Measurements from ENCODE around the gene SLC8A1.
A peak's percentile ranks its signal among the peaks of the same experiment; 100 is the strongest.

DNA sequence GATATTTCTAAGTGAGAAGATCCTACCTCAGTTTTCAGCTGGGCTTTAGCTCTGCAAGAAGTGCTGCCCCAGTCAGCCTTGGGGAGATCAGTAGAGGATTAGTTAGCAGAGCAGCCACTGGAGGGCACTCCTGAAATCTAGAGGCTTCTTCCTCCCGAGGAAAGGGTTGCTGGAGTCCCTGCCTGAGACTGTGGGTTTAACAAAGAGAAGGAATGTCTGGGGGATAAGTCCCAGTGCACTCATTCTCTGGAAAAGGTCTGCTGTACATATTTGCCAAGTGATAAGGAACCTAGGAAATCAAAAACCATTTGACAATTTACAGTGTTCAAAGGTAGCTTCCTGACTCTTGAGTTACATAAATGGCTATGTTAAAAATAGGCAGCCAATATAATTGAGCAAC, 207.2 kb downstream of the SLC8A1 start:
- TF ChIP-seq ZNF737 (CRISPR knock-in tag; IDR thresholded peaks at IDR 0.05; ENCODE audit: borderline replicate concordance) (no peak), SYNCRIP (IDR thresholded peaks at IDR 0.05; ENCODE audit: insufficient read depth, low read depth, low read length) (no peak), ZNF766 (CRISPR knock-in tag; IDR thresholded peaks at IDR 0.05; ENCODE audit: borderline replicate concordance) (no peak), CTCF (CRISPR knock-in tag; IDR thresholded peaks at IDR 0.05) (peak; percentile 65), PCBP2 (optimal IDR thresholded peaks at IDR 0.05; ENCODE audit: low read depth, low read length, poor library complexity, severe bottlenecking) (no peak), CREB1 (IDR thresholded peaks at IDR 0.05) (no peak), CREB1 (CRISPR knock-in tag; IDR thresholded peaks at IDR 0.05) (no peak), ZNF350 (CRISPR knock-in tag; IDR thresholded peaks at IDR 0.05; ENCODE audit: borderline replicate concordance, low read depth) (no peak), KLF9 (CRISPR knock-in tag; IDR thresholded peaks at IDR 0.05; ENCODE audit: low read depth) (no peak), EZH2 (conservative IDR thresholded peaks at IDR 0.05; ENCODE audit: low read depth, low read length) (no peak)
- TF ChIP-seq, protein P1, sequence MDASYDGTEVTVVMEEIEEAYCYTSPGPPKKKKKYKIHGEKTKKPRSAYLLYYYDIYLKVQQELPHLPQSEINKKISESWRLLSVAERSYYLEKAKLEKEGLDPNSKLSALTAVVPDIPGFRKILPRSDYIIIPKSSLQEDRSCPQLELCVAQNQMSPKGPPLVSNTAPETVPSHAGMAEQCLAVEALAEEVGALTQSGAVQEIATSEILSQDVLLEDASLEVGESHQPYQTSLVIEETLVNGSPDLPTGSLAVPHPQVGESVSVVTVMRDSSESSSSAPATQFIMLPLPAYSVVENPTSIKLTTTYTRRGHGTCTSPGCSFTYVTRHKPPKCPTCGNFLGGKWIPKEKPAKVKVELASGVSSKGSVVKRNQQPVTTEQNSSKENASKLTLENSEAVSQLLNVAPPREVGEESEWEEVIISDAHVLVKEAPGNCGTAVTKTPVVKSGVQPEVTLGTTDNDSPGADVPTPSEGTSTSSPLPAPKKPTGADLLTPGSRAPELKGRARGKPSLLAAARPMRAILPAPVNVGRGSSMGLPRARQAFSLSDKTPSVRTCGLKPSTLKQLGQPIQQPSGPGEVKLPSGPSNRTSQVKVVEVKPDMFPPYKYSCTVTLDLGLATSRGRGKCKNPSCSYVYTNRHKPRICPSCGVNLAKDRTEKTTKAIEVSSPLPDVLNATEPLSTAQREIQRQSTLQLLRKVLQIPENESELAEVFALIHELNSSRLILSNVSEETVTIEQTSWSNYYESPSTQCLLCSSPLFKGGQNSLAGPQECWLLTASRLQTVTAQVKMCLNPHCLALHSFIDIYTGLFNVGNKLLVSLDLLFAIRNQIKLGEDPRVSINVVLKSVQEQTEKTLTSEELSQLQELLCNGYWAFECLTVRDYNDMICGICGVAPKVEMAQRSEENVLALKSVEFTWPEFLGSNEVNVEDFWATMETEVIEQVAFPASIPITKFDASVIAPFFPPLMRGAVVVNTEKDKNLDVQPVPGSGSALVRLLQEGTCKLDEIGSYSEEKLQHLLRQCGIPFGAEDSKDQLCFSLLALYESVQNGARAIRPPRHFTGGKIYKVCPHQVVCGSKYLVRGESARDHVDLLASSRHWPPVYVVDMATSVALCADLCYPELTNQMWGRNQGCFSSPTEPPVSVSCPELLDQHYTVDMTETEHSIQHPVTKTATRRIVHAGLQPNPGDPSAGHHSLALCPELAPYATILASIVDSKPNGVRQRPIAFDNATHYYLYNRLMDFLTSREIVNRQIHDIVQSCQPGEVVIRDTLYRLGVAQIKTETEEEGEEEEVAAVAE (CRISPR knock-in tag; IDR thresholded peaks at IDR 0.05; ENCODE audit: borderline replicate concordance): no peak
- TF ChIP-seq, protein P2, sequence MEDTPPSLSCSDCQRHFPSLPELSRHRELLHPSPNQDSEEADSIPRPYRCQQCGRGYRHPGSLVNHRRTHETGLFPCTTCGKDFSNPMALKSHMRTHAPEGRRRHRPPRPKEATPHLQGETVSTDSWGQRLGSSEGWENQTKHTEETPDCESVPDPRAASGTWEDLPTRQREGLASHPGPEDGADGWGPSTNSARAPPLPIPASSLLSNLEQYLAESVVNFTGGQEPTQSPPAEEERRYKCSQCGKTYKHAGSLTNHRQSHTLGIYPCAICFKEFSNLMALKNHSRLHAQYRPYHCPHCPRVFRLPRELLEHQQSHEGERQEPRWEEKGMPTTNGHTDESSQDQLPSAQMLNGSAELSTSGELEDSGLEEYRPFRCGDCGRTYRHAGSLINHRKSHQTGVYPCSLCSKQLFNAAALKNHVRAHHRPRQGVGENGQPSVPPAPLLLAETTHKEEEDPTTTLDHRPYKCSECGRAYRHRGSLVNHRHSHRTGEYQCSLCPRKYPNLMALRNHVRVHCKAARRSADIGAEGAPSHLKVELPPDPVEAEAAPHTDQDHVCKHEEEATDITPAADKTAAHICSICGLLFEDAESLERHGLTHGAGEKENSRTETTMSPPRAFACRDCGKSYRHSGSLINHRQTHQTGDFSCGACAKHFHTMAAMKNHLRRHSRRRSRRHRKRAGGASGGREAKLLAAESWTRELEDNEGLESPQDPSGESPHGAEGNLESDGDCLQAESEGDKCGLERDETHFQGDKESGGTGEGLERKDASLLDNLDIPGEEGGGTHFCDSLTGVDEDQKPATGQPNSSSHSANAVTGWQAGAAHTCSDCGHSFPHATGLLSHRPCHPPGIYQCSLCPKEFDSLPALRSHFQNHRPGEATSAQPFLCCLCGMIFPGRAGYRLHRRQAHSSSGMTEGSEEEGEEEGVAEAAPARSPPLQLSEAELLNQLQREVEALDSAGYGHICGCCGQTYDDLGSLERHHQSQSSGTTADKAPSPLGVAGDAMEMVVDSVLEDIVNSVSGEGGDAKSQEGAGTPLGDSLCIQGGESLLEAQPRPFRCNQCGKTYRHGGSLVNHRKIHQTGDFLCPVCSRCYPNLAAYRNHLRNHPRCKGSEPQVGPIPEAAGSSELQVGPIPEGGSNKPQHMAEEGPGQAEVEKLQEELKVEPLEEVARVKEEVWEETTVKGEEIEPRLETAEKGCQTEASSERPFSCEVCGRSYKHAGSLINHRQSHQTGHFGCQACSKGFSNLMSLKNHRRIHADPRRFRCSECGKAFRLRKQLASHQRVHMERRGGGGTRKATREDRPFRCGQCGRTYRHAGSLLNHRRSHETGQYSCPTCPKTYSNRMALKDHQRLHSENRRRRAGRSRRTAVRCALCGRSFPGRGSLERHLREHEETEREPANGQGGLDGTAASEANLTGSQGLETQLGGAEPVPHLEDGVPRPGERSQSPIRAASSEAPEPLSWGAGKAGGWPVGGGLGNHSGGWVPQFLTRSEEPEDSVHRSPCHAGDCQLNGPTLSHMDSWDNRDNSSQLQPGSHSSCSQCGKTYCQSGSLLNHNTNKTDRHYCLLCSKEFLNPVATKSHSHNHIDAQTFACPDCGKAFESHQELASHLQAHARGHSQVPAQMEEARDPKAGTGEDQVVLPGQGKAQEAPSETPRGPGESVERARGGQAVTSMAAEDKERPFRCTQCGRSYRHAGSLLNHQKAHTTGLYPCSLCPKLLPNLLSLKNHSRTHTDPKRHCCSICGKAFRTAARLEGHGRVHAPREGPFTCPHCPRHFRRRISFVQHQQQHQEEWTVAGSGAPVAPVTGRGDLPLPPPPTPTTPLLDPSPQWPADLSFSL (CRISPR knock-in tag; IDR thresholded peaks at IDR 0.05): no peak
